ENCODE measurements around the gene GARS1. TPM values are rescaled to one million over a fixed set of nuclear protein-coding genes. Genes with fewer than 3 reads are reported as not detected.

The GARS1 gene
- total and polyA plus RNA-seq, 8 donors = 71.2 to 131 (median 78.8) TPM

GRCh38 chr7:30555525-30555924 is 39.2 kb upstream of the GARS1 start:
- Histone ChIP-seq H3K27ac (no peak overlapping the region), H3K4me1 (peaks cover 0 to 15% of the 10 kb centered on the region in 2 donors), H3K4me3 (no peak overlapping the region), H3K9me3 (no peaks in the 10 kb centered on the region), H3K36me3 (peaks cover 0 to 52% of the 10 kb centered on the region in 2 donors), H3K27me3 (no peaks in the 10 kb centered on the region)
- ATAC-seq = no peak
- no peak for DNase-seq
- no peak for TF ChIP-seq CTCF (IDR thresholded peaks at IDR 0.05)
- intact Hi-C loops (cut with DNase I) = no loop called here

GRCh38 chr7:30556840-30557239 is 37.8 kb upstream of the GARS1 start:
- Histone ChIP-seq H3K27me3 (no peaks in the 10 kb centered on the region), H3K36me3 (peaks cover 0 to 65% of the 10 kb centered on the region in 2 donors), H3K27ac (no peak overlapping the region), H3K9me3 (no peaks in the 10 kb centered on the region), H3K4me1 (peaks cover 0 to 2% of the 10 kb centered on the region in 2 donors), H3K4me3 (no peak overlapping the region)
- no peak for TF ChIP-seq CTCF (IDR thresholded peaks at IDR 0.05)
- ATAC-seq = no peak
- intact Hi-C loops (cut with DNase I) = no loop called here
- no peak for DNase-seq

GRCh38 chr7:30557245-30557644 is 37.4 kb upstream of the GARS1 start:
- TF ChIP-seq CTCF (IDR thresholded peaks at IDR 0.05) = no peak
- no peaks in the 10 kb centered on the region for H3K9me3 ChIP-seq
- no peak overlapping the region for H3K27ac ChIP-seq
- peaks cover 0 to 69% of the 10 kb centered on the region in 2 donors for H3K36me3 ChIP-seq
- H3K27me3 ChIP-seq = no peaks in the 10 kb centered on the region
- ATAC-seq (no peak), DNase-seq (no peak)
- intact Hi-C loops (cut with DNase I) = no loop called here
- no peaks in the 10 kb centered on the region for H3K4me1 ChIP-seq
- H3K4me3 ChIP-seq = no peak overlapping the region

GRCh38 chr7:30559611-30560010 is 35.1 kb upstream of the GARS1 start:
- Histone ChIP-seq H3K4me3 (no peak overlapping the region), H3K9me3 (no peaks in the 10 kb centered on the region), H3K36me3 (peaks cover 0 to 80% of the 10 kb centered on the region in 2 donors), H3K27ac (no peak overlapping the region), H3K4me1 (peaks cover 0 to 4% of the 10 kb centered on the region in 2 donors), H3K27me3 (no peaks in the 10 kb centered on the region)
- no peak for ATAC-seq
- peak in 1 of 4 donors; percentile 35 for DNase-seq
- TF ChIP-seq CTCF (IDR thresholded peaks at IDR 0.05) = no peak
- intact Hi-C loops (cut with DNase I) = loop anchor here in 1 of 2 donors (10.0 kb wide), 1 partner anchor 45 kb away; no protein-coding TSS in a partner anchor

- H3K27me3 ChIP-seq = no peaks in the 10 kb centered on the region
- no peak overlapping the region for H3K27ac ChIP-seq
- ATAC-seq (no peak), DNase-seq (no peak)
- peaks cover 0 to 4% of the 10 kb centered on the region in 2 donors for H3K4me1 ChIP-seq
- peaks cover 0 to 92% of the 10 kb centered on the region in 2 donors for H3K36me3 ChIP-seq
- TF ChIP-seq CTCF (IDR thresholded peaks at IDR 0.05) = no peak
- no peaks in the 10 kb centered on the region for H3K9me3 ChIP-seq
- intact Hi-C loops (cut with DNase I) = loop anchor here in 1 of 2 donors (10.0 kb wide), 1 partner anchor 47 kb away; no protein-coding TSS in a partner anchor
- H3K4me3 ChIP-seq = no peak overlapping the region
Measured at GRCh38 chr7:30561389-30561788, 33.3 kb upstream of the GARS1 start.

Data from left lung (tissue), 10 donors.